ENCODE results near the gene KLF17. TPM values are rescaled to one million over a fixed set of nuclear protein-coding genes. Genes with fewer than 3 reads are reported as not detected.

The KLF17 gene
- total and polyA plus RNA-seq, 2 experiments from 2014 or later = not detected

DNA sequence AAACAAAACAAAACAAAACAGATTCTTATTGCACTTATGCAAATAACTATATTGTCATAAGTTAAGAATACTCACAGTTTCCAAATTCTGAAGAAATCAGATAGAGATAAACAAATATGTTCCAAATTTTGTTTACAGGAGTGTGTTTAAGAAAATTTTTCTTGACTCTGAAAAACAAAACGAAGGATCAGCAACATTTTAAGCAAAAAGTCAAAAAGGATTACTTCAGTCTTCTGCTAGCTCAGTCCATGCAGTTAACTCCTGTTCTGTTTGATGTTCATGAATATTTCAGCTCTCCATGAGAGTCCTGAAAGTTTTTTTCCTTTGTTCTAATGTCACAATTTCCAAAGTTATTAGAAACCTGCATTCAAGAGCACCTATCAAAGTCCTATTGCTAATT is 56.0 kb downstream of the KLF17 start:
- DNase-seq (ENCODE audit: low spot score) (no peak), ATAC-seq (no peak)
- H3K27ac ChIP-seq (ENCODE audit: low read depth) = no peak overlapping the region
- H3K9me3 Mint-ChIP-seq = peaks cover 51% of the 10 kb centered on the region
- no peak overlapping the region for H3K4me3 ChIP-seq
- H3K9me2 ChIP-seq (ENCODE audit: insufficient read depth) = no peaks in the 10 kb centered on the region
- peaks cover 3% of the 10 kb centered on the region; the same call in 1 of the 3 replicates for H3K4me1 Mint-ChIP-seq
- no peaks in the 10 kb centered on the region; the same call in 1 of the 2 replicates for H3K4me1 ChIP-seq (ENCODE audit: insufficient read depth)
- H3K27me3 ChIP-seq (ENCODE audit: insufficient read depth) = no peaks in the 10 kb centered on the region
- TF ChIP-seq ZNF331 (CRISPR knock-in tag; IDR thresholded peaks at IDR 0.05; ENCODE audit: low read depth) (no peak), CREB1 (CRISPR knock-in tag; IDR thresholded peaks at IDR 0.05; ENCODE audit: low read depth) (no peak), JUNB (IDR thresholded peaks at IDR 0.05; ENCODE audit: unreplicated experiment) (no peak), POLR2AphosphoS5 (IDR thresholded peaks at IDR 0.05; ENCODE audit: low read depth) (no peak), NANOG (IDR thresholded peaks at IDR 0.05; ENCODE audit: borderline replicate concordance) (no peak), EZH2 (IDR thresholded peaks at IDR 0.05; ENCODE audit: low read depth, unreplicated experiment) (no peak), EZH2phosphoT487 (IDR thresholded peaks at IDR 0.05; ENCODE audit: unreplicated experiment) (no peak), STAT1 (IDR thresholded peaks at IDR 0.05; ENCODE audit: unreplicated experiment) (no peak), ZNF114 (CRISPR knock-in tag; IDR thresholded peaks at IDR 0.05) (no peak)
- TF ChIP-seq, protein P1, sequence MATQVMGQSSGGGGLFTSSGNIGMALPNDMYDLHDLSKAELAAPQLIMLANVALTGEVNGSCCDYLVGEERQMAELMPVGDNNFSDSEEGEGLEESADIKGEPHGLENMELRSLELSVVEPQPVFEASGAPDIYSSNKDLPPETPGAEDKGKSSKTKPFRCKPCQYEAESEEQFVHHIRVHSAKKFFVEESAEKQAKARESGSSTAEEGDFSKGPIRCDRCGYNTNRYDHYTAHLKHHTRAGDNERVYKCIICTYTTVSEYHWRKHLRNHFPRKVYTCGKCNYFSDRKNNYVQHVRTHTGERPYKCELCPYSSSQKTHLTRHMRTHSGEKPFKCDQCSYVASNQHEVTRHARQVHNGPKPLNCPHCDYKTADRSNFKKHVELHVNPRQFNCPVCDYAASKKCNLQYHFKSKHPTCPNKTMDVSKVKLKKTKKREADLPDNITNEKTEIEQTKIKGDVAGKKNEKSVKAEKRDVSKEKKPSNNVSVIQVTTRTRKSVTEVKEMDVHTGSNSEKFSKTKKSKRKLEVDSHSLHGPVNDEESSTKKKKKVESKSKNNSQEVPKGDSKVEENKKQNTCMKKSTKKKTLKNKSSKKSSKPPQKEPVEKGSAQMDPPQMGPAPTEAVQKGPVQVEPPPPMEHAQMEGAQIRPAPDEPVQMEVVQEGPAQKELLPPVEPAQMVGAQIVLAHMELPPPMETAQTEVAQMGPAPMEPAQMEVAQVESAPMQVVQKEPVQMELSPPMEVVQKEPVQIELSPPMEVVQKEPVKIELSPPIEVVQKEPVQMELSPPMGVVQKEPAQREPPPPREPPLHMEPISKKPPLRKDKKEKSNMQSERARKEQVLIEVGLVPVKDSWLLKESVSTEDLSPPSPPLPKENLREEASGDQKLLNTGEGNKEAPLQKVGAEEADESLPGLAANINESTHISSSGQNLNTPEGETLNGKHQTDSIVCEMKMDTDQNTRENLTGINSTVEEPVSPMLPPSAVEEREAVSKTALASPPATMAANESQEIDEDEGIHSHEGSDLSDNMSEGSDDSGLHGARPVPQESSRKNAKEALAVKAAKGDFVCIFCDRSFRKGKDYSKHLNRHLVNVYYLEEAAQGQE (IDR thresholded peaks at IDR 0.05; ENCODE audit: unreplicated experiment) = no peak
- TF ChIP-seq, protein P2, sequence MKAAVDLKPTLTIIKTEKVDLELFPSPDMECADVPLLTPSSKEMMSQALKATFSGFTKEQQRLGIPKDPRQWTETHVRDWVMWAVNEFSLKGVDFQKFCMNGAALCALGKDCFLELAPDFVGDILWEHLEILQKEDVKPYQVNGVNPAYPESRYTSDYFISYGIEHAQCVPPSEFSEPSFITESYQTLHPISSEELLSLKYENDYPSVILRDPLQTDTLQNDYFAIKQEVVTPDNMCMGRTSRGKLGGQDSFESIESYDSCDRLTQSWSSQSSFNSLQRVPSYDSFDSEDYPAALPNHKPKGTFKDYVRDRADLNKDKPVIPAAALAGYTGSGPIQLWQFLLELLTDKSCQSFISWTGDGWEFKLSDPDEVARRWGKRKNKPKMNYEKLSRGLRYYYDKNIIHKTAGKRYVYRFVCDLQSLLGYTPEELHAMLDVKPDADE (IDR thresholded peaks at IDR 0.05) = no peak
- TF ChIP-seq, protein P3, sequence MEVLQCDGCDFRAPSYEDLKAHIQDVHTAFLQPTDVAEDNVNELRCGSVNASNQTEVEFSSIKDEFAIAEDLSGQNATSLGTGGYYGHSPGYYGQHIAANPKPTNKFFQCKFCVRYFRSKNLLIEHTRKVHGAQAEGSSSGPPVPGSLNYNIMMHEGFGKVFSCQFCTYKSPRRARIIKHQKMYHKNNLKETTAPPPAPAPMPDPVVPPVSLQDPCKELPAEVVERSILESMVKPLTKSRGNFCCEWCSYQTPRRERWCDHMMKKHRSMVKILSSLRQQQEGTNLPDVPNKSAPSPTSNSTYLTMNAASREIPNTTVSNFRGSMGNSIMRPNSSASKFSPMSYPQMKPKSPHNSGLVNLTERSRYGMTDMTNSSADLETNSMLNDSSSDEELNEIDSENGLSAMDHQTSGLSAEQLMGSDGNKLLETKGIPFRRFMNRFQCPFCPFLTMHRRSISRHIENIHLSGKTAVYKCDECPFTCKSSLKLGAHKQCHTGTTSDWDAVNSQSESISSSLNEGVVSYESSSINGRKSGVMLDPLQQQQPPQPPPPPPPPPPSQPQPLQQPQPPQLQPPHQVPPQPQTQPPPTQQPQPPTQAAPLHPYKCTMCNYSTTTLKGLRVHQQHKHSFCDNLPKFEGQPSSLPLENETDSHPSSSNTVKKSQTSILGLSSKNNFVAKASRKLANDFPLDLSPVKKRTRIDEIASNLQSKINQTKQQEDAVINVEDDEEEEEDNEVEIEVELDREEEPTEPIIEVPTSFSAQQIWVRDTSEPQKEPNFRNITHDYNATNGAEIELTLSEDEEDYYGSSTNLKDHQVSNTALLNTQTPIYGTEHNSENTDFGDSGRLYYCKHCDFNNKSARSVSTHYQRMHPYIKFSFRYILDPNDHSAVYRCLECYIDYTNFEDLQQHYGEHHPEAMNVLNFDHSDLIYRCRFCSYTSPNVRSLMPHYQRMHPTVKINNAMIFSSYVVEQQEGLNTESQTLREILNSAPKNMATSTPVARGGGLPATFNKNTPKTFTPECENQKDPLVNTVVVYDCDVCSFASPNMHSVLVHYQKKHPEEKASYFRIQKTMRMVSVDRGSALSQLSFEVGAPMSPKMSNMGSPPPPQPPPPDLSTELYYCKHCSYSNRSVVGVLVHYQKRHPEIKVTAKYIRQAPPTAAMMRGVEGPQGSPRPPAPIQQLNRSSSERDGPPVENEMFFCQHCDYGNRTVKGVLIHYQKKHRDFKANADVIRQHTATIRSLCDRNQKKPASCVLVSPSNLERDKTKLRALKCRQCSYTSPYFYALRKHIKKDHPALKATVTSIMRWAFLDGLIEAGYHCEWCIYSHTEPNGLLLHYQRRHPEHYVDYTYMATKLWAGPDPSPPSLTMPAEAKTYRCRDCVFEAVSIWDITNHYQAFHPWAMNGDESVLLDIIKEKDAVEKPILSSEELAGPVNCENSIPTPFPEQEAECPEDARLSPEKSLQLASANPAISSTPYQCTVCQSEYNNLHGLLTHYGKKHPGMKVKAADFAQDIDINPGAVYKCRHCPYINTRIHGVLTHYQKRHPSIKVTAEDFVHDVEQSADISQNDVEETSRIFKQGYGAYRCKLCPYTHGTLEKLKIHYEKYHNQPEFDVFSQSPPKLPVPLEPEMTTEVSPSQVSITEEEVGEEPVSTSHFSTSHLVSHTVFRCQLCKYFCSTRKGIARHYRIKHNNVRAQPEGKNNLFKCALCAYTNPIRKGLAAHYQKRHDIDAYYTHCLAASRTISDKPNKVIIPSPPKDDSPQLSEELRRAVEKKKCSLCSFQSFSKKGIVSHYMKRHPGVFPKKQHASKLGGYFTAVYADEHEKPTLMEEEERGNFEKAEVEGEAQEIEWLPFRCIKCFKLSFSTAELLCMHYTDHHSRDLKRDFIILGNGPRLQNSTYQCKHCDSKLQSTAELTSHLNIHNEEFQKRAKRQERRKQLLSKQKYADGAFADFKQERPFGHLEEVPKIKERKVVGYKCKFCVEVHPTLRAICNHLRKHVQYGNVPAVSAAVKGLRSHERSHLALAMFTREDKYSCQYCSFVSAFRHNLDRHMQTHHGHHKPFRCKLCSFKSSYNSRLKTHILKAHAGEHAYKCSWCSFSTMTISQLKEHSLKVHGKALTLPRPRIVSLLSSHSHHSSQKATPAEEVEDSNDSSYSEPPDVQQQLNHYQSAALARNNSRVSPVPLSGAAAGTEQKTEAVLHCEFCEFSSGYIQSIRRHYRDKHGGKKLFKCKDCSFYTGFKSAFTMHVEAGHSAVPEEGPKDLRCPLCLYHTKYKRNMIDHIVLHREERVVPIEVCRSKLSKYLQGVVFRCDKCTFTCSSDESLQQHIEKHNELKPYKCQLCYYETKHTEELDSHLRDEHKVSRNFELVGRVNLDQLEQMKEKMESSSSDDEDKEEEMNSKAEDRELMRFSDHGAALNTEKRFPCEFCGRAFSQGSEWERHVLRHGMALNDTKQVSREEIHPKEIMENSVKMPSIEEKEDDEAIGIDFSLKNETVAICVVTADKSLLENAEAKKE (CRISPR knock-in tag; IDR thresholded peaks at IDR 0.05) = no peak
- H3K4me3 Mint-ChIP-seq = no peak overlapping the region
- no peaks in the 10 kb centered on the region for H3F3A ChIP-seq (replicated peaks; ENCODE audit: low read depth)
- 0 out of 2 replicates have a peak, but pooled peaks cover 4% of the 10 kb centered on the region for H3K36me3 ChIP-seq (ENCODE audit: insufficient read depth)
- H3K4me2 ChIP-seq = no peak overlapping the region
- H2AFZ ChIP-seq = no peak overlapping the region
- H4K20me1 ChIP-seq (replicated peaks; ENCODE audit: insufficient read depth) = no peaks in the 10 kb centered on the region
- H3K27ac Mint-ChIP-seq = no peak overlapping the region
- no peaks in the 10 kb centered on the region for H3K79me2 ChIP-seq (replicated peaks; ENCODE audit: insufficient read depth)
- H3K27me3 Mint-ChIP-seq (ENCODE audit: insufficient read depth, low read depth, poor library complexity) = no peaks in the 10 kb centered on the region
- peaks cover 20% of the 10 kb centered on the region for H3K36me3 Mint-ChIP-seq (ENCODE audit: low read depth)

Data from GM23338 (cell line).